SK-N-DZ (cell line): Measurements from ENCODE around the gene PSMD6.

Source experiments
- DNase-seq: peaks from one replicate; pipeline ENCODE4 v3.0.0-alpha.2; 2015; ENCODE audit warnings: low spot score

PSMD6 gene

DNA sequence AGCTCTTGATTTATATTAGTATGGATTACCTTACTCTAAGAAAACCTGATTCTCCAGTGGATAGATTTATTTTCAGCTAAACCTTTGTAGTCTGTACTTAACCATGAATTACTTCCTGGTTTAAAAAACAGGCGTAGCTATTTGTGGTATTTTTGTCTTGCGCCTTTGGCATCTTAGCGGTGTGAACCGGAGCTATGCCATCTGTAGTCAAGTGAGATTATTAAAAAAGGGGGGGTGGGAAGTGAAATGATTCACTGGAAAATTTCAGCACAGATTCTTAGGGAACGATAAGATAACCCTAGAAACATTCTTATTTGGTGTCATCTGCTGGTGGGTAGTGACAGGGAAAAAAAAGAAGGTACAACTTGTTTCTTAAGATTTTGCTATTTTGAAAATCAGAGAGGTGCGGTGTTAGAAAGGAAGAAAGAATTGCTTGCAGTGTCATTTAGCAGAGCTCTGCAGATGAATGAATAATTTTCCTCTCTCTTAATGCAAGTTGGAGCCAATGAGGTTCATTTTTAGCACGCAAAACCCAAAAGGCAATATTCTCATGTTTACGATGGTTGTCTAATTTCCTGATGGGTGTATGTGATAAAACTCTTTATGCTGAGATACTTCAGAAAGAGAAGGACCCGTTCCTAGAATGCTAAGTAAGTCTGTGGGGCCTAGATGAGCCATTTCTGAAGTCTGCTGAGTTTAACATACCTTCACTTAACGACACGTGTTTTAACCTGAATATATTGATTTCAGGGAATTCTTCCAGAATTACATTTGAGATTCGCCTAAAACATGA is 44.0 kb downstream of the PSMD6 start:
- no peak for DNase-seq

GRCh38 chr3:63977893-63978292 is 45.4 kb downstream of the PSMD6 start:
- no peak for DNase-seq

- DNase-seq, result no peak
Observed at GRCh38 chr3:63976872-63977200, 46.5 kb downstream of the PSMD6 start.

DNA sequence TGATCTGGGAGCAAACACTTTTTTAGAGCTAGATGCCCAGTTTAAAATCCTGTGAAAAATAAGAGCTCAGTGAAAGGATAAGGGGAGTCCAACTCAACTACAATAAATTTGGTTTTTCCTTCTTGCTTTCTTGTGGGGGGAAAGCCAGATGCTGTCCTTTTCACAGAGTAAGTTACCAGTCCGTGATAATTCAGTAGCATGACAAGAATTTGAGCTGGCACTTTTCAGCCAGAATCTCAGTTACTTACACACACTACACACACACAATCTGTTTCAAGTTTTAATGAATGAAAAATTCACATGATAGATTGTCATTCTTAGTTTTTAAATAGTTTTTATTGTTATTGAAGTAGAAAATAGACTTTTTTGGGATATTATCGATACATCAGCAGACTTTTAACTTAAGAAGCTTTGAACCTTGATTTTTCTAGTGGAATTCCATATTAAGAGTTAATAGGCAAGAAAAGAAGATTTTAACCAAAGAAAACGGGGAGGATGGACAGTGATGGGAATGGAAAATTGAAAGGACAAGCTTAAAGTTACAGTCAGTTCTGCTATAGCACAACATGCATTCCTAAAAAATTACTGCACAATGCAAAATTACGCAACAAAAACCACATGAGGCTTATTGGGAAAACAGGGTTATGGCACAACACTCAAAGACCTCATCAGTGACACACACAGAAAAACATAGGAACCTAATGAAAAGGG is 47.0 kb downstream of the PSMD6 start:
- no peak for DNase-seq

DNA sequence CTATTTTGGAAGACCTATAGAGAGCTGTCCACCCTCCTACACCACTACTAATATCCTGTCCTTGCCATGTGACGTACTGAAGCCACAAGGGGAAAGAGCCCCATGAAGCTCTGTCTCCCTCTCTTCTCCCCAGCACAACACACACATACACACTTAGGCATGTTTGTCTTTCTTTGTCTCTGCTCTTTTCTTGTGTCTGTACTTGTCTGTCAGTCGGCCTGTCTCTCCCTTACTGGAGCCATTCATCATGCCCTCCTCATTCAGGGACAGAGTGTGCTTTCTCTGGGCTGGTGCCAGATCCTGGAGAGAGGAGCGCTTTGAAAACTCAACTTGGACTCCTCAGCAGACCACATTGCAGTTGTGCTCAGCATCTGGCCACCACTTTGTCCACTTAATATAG is 47.6 kb downstream of the PSMD6 start:
- DNase-seq, result no peak

DNA sequence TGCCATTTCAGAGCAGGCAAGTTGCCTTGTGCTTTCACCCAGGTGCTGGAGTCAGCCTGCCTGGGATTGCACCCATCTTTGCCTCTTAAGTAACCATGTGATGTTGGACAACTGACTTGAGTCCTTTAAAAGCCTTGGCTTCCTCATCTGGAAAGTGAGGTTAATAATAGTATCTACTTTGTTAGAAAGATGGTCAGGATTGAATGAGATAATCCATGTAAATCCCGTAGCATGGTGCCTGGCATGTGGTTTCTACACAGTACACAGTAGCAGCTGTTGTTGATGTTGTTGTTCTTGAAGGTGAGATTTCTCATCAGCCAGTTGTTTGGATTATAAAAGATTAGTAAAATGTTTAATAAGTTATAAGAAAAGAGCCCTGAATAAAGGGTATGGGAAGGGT is 48.8 kb downstream of the PSMD6 start:
- DNase-seq, result no peak

DNA sequence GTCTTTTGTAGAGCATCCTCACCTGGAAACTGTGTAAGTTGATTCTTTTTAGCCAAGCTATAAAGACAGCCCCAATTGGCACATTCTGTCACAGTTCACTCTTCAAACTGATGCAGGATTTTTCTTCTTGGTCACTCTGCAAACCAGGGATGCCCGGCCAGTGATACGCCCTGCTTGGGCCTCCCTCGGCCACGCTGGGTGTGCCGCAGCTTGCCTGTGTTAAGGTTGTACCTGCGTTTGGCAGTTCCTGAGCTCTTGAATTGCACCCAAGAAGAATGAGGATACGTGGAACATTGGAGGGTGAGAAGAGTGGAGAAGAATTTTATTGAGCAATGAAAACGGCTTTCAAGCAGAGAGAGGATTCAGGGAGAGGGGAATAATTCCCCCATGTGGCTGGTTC is 49.9 kb downstream of the PSMD6 start:
- no peak for DNase-seq

DNA sequence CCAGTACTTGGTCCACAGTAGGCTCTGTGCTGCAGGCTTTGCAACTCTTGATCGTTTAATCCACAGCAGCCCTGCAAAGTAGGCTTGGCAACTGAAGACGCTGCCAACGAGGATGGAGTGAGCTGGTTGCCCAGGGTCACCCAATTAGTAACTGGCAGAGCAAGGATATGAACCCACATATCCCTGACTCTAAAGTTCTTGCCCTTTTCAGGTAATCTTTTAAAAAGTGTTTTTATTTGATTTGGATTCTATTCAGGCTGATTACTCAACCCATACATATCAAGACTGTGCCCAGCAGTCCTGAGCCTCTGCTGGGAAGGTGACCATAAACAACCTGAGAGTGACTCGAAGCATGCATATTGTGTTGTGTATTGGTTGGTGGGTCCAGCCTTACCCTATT is 50.3 kb downstream of the PSMD6 start:
- no peak for DNase-seq

DNA sequence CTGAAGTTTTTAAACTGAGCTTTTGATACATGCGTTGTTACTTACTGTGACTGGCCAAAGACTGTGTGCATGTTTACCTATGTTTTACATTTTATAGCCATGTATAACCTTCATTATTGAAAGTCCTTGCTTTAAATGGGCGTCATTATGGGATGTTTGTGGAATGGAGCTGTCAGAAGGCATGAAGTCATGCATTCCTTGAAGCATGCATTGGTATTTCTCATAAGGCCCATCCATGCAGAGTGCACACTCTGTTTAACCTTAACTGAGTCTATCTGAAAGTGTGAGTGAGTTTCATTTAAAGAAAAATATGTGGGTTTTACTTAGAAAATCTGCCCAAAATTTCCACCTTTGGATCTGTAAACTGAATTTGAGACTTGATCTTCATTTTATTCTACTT is 51.1 kb downstream of the PSMD6 start:
- DNase-seq, result no peak

DNA sequence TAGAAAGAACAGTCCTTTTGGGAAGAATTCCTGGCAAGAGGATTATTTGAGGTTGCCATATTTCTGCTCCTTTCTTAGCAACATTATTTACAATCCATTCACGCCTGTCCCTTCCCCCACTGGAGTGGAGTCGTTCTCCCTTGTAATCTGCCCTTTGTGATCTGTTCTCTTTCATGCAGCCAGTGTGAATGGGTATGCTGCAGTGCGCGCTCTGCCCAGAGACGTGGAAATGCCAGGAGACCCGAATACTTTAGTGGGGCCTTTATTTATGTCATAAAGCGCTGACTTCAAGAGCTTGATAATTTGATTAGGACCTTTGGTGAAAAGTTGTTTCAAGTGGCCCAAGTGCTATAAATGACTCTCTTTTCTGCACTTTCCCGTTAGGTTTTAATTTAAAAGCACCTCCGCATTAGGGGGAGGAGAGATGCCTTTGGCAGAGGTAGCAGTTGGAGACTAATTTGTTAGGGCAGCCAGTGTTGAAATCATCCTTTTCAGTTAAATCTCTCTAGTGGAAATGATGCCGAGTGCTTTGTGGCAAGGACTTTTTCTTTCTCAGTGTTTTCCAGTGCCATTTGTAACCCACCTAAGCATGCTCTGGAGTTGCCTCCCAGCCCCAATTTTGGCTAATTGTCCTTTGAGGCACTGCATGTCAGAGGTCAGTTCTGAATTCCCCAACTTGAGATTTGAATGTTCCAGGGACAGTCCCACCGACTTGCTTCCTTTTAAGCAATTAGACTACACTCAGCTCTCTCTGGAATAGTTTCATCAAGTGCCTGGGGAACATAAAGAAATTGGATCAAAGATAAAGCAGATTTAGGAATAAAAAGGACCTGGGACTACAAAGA is 52.4 kb downstream of the PSMD6 start:
- no peak for DNase-seq

- DNase-seq, result no peak
Observed at GRCh38 chr3:63969876-63970275, 53.4 kb downstream of the PSMD6 start.

GRCh38 chr3:63968612-63969350 is 54.5 kb downstream of the PSMD6 start:
- DNase-seq, result no peak

- DNase-seq, result no peak
Observed at GRCh38 chr3:63967675-63968611, 55.4 kb downstream of the PSMD6 start.

GRCh38 chr3:63966871-63967270 is 56.4 kb downstream of the PSMD6 start:
- no peak for DNase-seq

GRCh38 chr3:63966007-63966406 is 57.3 kb downstream of the PSMD6 start:
- no peak for DNase-seq

DNA sequence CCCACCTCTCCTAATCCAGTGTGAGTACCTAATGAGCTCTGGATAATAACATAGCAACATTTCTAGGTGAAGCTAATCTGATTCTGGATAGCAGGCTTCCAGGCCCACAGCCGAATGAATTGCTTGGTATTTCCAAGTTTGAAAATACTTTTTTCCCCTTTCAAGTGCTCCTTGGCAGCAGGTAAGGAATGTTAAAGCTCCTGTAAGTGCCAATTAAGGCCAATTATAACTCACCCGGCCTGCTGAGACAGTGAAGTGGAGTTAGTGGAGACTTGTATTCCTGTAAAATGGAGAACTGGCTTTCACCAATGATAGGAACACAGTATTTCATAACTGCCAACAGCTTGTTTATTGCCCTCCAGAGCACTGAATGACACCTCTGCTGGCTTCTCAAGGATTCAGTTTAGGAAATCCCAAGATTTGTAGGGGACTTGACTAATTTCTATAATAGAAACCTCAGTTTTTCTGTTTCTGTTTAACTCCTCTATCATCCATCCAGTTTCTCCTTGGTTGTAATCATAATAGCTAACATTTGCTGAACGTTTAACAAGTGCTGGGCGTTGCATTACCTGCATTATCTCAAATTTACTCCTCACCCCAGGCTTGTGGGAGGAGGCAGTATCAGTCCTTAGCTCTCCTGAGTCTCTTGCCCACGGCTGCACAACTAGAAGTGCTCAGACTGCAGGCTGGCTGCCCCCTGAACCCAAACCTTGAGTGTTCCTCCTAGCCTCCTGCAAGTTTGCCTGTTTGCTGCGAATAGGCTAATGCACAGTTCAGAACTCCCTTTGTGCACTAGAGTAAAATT is 58.4 kb downstream of the PSMD6 start:
- peak; percentile 34 for DNase-seq

DNA sequence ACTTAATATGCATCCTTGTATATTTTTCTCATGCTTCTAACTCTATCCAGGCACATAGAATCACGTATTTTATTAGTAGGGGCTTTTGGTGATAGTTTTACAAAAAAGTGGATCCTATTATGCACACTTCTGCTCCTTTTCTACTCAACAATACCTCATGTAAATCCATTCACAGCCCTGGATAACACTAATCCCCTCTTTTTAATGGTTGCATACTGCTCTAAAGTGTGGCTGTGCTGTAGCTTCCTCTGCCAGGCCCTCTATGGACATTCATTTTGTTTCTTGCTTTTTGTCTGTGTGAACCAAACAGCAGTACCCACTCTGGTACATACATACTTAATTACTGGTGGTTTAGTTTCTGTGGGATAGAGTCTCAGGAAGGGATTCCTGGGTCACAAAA is 59.8 kb downstream of the PSMD6 start:
- DNase-seq, result no peak

GRCh38 chr3:63961891-63962290 is 61.4 kb downstream of the PSMD6 start:
- DNase-seq, result peak; percentile 30
